Mesendoderm (in vitro differentiated cells): ENCODE results near the gene FNDC7.
"Not testable (repeated sequence)": the region's sequence is repeated elsewhere in the genome, so short reads cannot be mapped to it uniquely, and the experiment has no call there.

Experiments
- DNase-seq: peaks from one replicate; pipeline ENCODE4 v3.0.0; 2013
- H2AK5ac ChIP-seq: 2 replicates; pipeline ENCODE4 v1.6.1; 2013; ENCODE audit warnings: low read length, inconsistent platforms
- H2BK120ac ChIP-seq: 2 replicates; pipeline ENCODE4 v1.6.1; 2013; ENCODE audit warnings: low read depth, mild to moderate bottlenecking, low read length, moderate library complexity, mixed read lengths
- H2BK15ac ChIP-seq: replicated peaks from 2 replicates; pipeline ENCODE4 v1.6.1; 2013; ENCODE audit warnings: low read depth, mild to moderate bottlenecking, moderate library complexity
- H2BK5ac ChIP-seq: 2 replicates; pipeline ENCODE4 v1.6.1; 2013; ENCODE audit warnings: low read length, inconsistent platforms
- H3K18ac ChIP-seq: 2 replicates; pipeline ENCODE4 v1.6.1; 2013; ENCODE audit warnings: mild to moderate bottlenecking, low read length, mixed read lengths
- H3K23ac ChIP-seq: one replicate; pipeline ENCODE4 v1.6.1; 2013; ENCODE audit warnings: low read length
- H3K27ac ChIP-seq: 2 replicates; pipeline ENCODE4 v1.5.1; 2013; ENCODE audit warnings: low read depth, mild to moderate bottlenecking, inconsistent platforms, low read length, moderate library complexity
- H3K27me3 ChIP-seq: 2 replicates; pipeline ENCODE4 v1.6.1; 2013; ENCODE audit warnings: low read length, control low read depth, mild to moderate bottlenecking, inconsistent platforms; ENCODE audit not compliant: insufficient read depth, poor library complexity
- H3K36me3 ChIP-seq: 2 replicates; pipeline ENCODE4 v1.6.1; 2013; ENCODE audit warnings: low read length, inconsistent platforms; ENCODE audit not compliant: control insufficient read depth, insufficient read depth
- H3K4ac ChIP-seq: one replicate; pipeline ENCODE4 v1.6.1; 2013; ENCODE audit warnings: low read depth, mild to moderate bottlenecking, low read length, moderate library complexity
- H3K4me1 ChIP-seq: 2 replicates; pipeline ENCODE4 v1.6.1; 2013; ENCODE audit warnings: low read depth, low read length, inconsistent platforms; ENCODE audit not compliant: control insufficient read depth
- H3K4me2 ChIP-seq: 2 replicates; pipeline ENCODE4 v1.6.1; 2013; ENCODE audit warnings: low read length
- H3K4me3 ChIP-seq: 2 replicates; pipeline ENCODE4 v1.5.1; 2013; ENCODE audit warnings: mild to moderate bottlenecking, low read length
- H3K56ac ChIP-seq: one replicate; pipeline ENCODE4 v1.6.1; 2013; ENCODE audit warnings: low read length
- H3K79me1 ChIP-seq: 2 replicates; pipeline ENCODE4 v1.6.1; 2013; ENCODE audit warnings: low read length, inconsistent platforms
- H3K79me2 ChIP-seq: 2 replicates; pipeline ENCODE4 v1.6.1; 2013; ENCODE audit warnings: mild to moderate bottlenecking, low read length; ENCODE audit not compliant: control insufficient read depth, insufficient read depth
- H3K9ac ChIP-seq: 2 replicates; pipeline ENCODE4 v1.6.1; 2013; ENCODE audit warnings: low read length, inconsistent platforms
- H4K5ac ChIP-seq: one replicate; pipeline ENCODE4 v1.6.1; 2013; ENCODE audit warnings: low read length
- H4K8ac ChIP-seq: one replicate; pipeline ENCODE4 v1.6.1; 2013; ENCODE audit warnings: low read depth, mild to moderate bottlenecking, control low read depth, low read length, moderate library complexity
- WGBS: extraction: QIAGEN DNeasy Blood & Tissue Kit; methylation state at CpG from one replicate; pipeline ENCODE4 v1.1.7; 2013; ENCODE audit warnings: low lambda C conversion rate, missing lambda C conversion rate; ENCODE audit not compliant: insufficient coverage; ENCODE audit errors: extremely low coverage; 5-methylcytosine and 5-hydroxymethylcytosine counted together

The FNDC7 gene

GRCh38 chr1:108692724-108693655 is 19.7 kb upstream of the FNDC7 start:
- H3K4ac ChIP-seq, result peak overlapping the region; percentile 46
- no peak overlapping the region for H3K23ac ChIP-seq
- peak overlapping the region; percentile 29 for H2BK5ac ChIP-seq
- H3K18ac ChIP-seq, result peak overlapping the region; percentile 86
- WGBS, result no CpG with 5 or more reads among the region's 36 CpGs
- H4K5ac ChIP-seq, result no peak overlapping the region
- no peak overlapping the region for H2BK120ac ChIP-seq
- H3K56ac ChIP-seq, result peak overlapping the region; percentile 97
- H2BK15ac ChIP-seq, result no peak overlapping the region
- peak overlapping the region; percentile 96 for H3K27ac ChIP-seq
- peaks cover 39% of the 10 kb centered on the region for H3K79me2 ChIP-seq
- peaks cover 7% of the 10 kb centered on the region for H3K79me1 ChIP-seq
- H3K4me3 ChIP-seq, result peak overlapping the region; percentile 79
- H3K36me3 ChIP-seq, result peaks cover 2% of the 10 kb centered on the region
- H2AK5ac ChIP-seq, result no peak overlapping the region
- H3K4me1 ChIP-seq, result no peaks in the 10 kb centered on the region
- H4K8ac ChIP-seq, result no peak overlapping the region
- peak; percentile 89 for DNase-seq
- H3K27me3 ChIP-seq, result no peaks in the 10 kb centered on the region
- peak overlapping the region; percentile 89 for H3K9ac ChIP-seq
- H3K4me2 ChIP-seq, result peak overlapping the region; percentile 51

- Histone ChIP-seq H3K4me2 (no peak overlapping the region), H3K4me1 (no peaks in the 10 kb centered on the region), H3K27ac (no peak overlapping the region), H4K8ac (no peak overlapping the region), H3K56ac (no peak overlapping the region), H3K9ac (no peak overlapping the region), H3K4me3 (no peak overlapping the region), H4K5ac (no peak overlapping the region), H3K23ac (no peak overlapping the region), H3K4ac (no peak overlapping the region), H2BK15ac (no peak overlapping the region), H3K18ac (no peak overlapping the region), H3K36me3 (peaks cover 5% of the 10 kb centered on the region), H2BK5ac (no peak overlapping the region), H3K79me2 (peaks cover 39% of the 10 kb centered on the region), H3K27me3 (no peaks in the 10 kb centered on the region), H2AK5ac (no peak overlapping the region), H3K79me1 (peaks cover 7% of the 10 kb centered on the region), H2BK120ac (no peak overlapping the region)
- WGBS, result no CpG with 5 or more reads among the region's 5 CpGs
- no peak for DNase-seq
Measured at GRCh38 chr1:108695535-108695934, 17.2 kb upstream of the FNDC7 start.

GRCh38 chr1:108699375-108700332 is 13.1 kb upstream of the FNDC7 start:
- H2BK120ac ChIP-seq, result no peak overlapping the region
- no peak overlapping the region for H3K4me3 ChIP-seq
- peaks cover 9% of the 10 kb centered on the region for H3K79me2 ChIP-seq
- no peak overlapping the region for H3K9ac ChIP-seq
- H3K18ac ChIP-seq, result no peak overlapping the region
- H3K56ac ChIP-seq, result no peak overlapping the region
- no peaks in the 10 kb centered on the region for H3K4me1 ChIP-seq
- no peak overlapping the region for H4K5ac ChIP-seq
- DNase-seq, result no peak
- no peaks in the 10 kb centered on the region for H3K27me3 ChIP-seq
- no peak overlapping the region for H2BK5ac ChIP-seq
- H3K27ac ChIP-seq, result no peak overlapping the region
- no peak overlapping the region for H3K4me2 ChIP-seq
- peaks cover 1% of the 10 kb centered on the region for H3K79me1 ChIP-seq
- H4K8ac ChIP-seq, result no peak overlapping the region
- no peak overlapping the region for H2BK15ac ChIP-seq
- no peak overlapping the region for H3K4ac ChIP-seq
- 100% methylated on average over 5 of the region's 22 CpGs for WGBS
- H2AK5ac ChIP-seq, result no peak overlapping the region
- H3K23ac ChIP-seq, result no peak overlapping the region
- peaks cover 7% of the 10 kb centered on the region for H3K36me3 ChIP-seq

GRCh38 chr1:108701176-108701849 is 11.4 kb upstream of the FNDC7 start:
- no peak overlapping the region for H3K18ac ChIP-seq
- no peaks in the 10 kb centered on the region for H3K79me1 ChIP-seq
- no peak overlapping the region for H3K4me2 ChIP-seq
- no peak overlapping the region for H2AK5ac ChIP-seq
- H2BK120ac ChIP-seq, result no peak overlapping the region
- no peak overlapping the region for H4K8ac ChIP-seq
- H2BK5ac ChIP-seq, result no peak overlapping the region
- H3K79me2 ChIP-seq, result no peaks in the 10 kb centered on the region
- H3K27me3 ChIP-seq, result no peaks in the 10 kb centered on the region
- H4K5ac ChIP-seq, result no peak overlapping the region
- no peak overlapping the region for H3K56ac ChIP-seq
- H3K23ac ChIP-seq, result no peak overlapping the region
- no peak overlapping the region for H3K27ac ChIP-seq
- no peak overlapping the region for H3K4ac ChIP-seq
- no peak overlapping the region for H2BK15ac ChIP-seq
- H3K4me1 ChIP-seq, result no peaks in the 10 kb centered on the region
- no peak overlapping the region for H3K4me3 ChIP-seq
- no peak for DNase-seq
- WGBS, result no CpG with 5 or more reads among the region's 5 CpGs
- H3K36me3 ChIP-seq, result peaks cover 7% of the 10 kb centered on the region
- no peak overlapping the region for H3K9ac ChIP-seq

GRCh38 chr1:108702109-108702508 is 10.6 kb upstream of the FNDC7 start:
- not testable (repeated sequence) for DNase-seq, H3K18ac ChIP-seq, H3K4me3 ChIP-seq, H3K27me3 ChIP-seq, H3K36me3 ChIP-seq, H3K79me2 ChIP-seq, H3K4me1 ChIP-seq, H3K56ac ChIP-seq, H2BK15ac ChIP-seq, H2AK5ac ChIP-seq, H4K8ac ChIP-seq, H3K27ac ChIP-seq, H2BK120ac ChIP-seq, H4K5ac ChIP-seq, H3K4me2 ChIP-seq, H3K4ac ChIP-seq, H3K9ac ChIP-seq, H3K79me1 ChIP-seq, H2BK5ac ChIP-seq, H3K23ac ChIP-seq
- no CpG with 5 or more reads among the region's 6 CpGs for WGBS
